NCI-H510A (cell line): ENCODE results near the gene C5AR2.
"Not testable (repeated sequence)": the region's sequence is repeated elsewhere in the genome, so short reads cannot be mapped to it uniquely, and the experiment has no call there.

ENCODE experiments used
- DNase-seq: peaks from one replicate; lab custom pipeline; 2025; lab: John Stamatoyannopoulos, UW

The C5AR2 gene

GRCh38 chr19:47363758-47364531 lies 32.0 kb downstream of the C5AR2 start:
- no peak for DNase-seq

DNA sequence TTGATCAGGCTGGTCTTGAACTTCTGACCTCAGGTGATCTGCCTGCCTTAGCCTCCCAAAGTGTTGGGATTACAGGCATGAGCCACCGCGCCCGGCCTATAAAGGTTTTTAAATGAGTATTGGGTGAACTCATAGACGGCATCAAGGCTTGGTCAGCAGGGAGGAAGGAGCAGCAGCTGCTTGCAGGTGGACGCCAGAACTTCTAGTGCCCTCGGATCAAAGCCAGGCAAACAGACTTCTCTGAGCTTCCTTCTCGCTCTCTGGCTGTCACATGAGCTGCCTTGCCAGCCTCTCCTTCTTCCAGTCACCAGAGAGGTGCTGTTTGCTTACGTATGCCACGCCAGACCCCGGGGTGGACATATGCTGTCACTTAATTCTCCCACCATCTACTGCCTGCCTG lies 33.5 kb downstream of the C5AR2 start:
- DNase-seq: not testable (repeated sequence)

GRCh38 chr19:47370045-47370611 lies 38.2 kb downstream of the C5AR2 start:
- DNase-seq: no peak

GRCh38 chr19:47371261-47371660 lies 39.3 kb downstream of the C5AR2 start:
- no peak for DNase-seq

DNA sequence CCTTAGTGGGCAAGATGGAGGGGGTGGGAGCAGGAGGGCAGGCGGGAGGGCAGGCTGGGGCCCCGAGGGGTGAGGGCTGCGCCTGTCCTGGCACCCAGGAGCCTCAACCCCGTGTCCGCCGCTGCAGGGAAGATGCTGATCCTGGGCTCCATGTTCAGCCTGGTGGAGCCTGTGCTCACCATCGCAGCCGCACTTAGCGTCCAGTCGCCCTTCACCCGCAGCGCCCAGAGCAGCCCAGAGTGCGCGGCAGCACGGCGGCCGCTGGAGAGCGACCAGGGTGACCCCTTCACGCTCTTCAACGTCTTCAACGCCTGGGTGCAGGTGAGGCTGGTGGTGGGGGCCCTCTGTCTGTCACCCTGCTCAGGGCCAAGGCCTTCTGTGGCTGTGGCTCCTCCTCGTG lies 40.6 kb downstream of the C5AR2 start:
- DNase-seq: no peak

DNA sequence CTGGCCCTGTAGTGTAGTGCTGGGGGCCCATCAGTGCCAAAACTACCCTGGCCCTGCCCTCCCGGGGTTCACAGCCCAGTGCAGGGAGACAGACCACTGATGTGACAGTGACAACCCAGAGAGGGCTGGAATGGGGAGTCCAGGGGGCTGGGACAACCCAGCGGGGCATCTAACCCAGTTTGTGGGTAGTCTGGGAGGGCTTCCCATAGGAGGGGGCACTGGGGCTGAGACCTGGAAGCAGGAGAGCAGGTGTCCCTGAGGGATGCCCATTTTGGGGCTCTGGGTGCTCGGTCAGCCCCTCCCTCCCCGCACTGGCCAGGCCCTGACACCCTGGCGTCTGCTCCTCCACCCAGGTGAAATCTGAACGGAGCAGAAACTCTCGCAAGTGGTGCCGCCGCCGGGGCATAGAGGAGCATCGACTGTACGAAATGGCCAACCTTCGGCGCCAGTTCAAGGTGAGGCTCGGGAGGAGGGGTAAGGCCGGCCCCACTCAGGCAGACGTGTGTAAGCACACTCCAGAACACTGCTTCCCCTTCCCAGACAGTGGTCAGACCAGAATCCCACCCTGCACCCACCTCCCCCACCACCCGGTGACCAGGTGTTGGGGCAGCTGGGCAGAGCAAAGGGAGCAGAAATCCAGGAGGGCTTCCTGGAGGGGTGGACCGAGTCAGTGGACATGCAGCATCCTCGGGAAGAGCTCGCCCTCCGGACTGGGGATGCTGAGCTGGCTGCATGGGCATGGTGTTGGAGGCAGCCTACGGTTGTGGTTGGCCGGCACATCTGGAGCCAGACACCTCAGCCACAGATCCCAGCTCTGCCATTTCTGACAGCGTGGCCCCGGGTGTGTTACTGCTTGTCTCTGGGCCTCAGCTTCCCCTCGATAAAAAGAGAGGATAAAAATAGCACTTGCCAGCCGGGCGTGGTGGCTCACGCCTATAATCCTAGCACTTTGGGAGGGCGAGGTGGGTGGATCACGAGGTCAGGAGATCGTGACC lies 41.6 kb downstream of the C5AR2 start:
- DNase-seq: no peak

- DNase-seq: no peak
Observed at GRCh38 chr19:47374876-47375693, 43.1 kb downstream of the C5AR2 start.

- no peak for DNase-seq
Observed at GRCh38 chr19:47375694-47376588, 44.0 kb downstream of the C5AR2 start.

DNA sequence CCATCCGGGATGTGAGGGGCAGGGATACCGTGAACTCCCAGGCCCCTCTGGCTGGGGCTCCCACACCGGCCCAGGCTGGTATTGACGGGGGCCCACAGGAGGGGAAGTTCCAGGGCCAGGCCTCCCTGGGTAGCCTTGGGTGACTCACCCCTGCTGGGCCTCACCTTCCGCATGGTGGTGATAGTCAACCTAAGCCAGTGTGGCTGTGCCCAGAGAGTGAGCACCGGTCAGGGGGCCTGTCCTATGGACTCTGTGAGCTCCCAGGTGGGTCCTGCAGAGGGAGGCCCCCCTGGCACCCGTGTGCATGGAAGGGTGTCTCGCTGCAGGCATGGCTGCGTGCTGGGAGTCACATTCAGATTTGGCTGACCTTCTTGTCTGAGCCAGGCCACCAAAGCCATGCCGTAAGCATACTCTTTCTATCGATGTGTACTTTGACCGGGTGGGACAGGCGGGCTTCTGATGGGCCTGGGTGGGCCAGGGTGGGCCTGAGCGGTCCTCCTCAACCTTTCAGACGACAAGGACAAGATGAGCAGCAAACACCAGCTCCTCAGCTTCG lies 44.7 kb downstream of the C5AR2 start:
- no peak for DNase-seq

DNA sequence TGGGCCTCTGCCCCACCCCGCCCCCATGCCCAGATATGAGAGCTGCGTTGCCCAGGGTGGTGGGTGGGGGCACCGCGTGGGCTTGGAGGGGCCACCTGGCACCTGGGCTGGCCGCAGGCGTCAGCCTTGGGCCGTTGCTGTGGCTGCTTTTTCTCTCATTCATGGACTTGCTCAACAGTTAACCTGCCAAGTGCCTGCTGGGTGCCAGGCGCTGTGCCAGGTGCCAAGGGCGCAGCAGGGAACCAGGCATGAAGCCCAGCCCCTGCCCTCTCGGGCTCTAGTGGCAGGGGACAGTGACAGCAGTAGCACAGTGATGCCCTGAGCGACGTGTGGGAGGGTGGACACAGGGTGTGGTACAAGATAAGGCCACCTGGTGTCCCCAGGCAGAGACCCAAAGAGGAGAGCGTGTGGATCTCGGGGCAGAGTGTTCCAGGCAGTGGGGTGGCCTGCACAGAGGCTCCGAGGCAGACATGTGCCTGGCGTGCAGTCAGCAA lies 45.3 kb downstream of the C5AR2 start:
- no peak for DNase-seq

DNA sequence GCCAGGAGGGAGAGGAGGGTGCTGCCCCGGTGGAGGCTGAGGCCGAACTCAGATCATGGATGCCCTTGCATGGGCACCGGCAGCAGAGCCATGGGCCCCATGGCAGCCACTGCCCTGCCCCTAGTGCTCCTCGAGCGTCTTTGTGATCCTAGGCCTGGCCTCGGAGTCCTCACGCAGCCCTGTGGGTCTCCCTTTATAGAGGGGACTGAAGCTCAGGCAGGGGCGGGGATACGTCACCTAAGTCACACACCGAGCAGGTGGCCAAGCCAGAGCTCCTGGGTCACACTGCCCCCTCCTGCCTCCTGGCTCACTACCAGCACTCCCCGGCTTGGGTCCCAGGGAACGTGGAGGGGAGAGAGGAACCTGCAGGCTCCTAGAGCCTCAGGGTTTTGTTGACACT lies 45.8 kb downstream of the C5AR2 start:
- DNase-seq: no peak

- DNase-seq: no peak
Observed at GRCh38 chr19:47378246-47378645, 46.3 kb downstream of the C5AR2 start.

DNA sequence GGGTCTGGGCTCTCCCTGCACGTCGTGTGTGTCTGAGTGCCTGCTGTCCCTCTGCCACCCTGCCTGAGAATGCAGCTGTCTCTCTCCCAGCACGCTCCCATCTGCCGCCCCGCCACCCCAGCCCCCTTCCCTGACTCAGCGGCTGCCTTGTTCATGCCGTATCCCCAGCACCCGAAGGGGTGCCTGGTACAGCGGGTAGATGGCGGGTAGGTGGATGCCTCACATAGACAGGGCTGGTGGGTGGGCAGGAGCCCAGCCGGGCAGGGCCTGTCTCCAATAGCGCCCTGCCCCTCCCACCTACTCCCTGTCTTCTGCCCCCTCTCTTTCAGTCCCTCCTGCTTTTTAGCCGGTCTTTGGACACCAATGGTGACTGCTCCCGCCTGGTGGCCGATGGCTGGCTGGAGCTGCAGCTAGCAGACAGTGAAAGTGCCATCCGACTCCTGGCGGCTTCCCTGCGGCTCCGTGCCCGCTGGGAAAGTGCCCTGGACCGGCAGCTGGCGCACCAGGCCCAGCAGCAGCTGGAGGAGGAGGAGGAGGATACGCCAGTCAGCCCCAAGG lies 47.5 kb downstream of the C5AR2 start:
- DNase-seq: no peak

- no peak for DNase-seq
Observed at GRCh38 chr19:47380559-47380958, 48.6 kb downstream of the C5AR2 start.

DNA sequence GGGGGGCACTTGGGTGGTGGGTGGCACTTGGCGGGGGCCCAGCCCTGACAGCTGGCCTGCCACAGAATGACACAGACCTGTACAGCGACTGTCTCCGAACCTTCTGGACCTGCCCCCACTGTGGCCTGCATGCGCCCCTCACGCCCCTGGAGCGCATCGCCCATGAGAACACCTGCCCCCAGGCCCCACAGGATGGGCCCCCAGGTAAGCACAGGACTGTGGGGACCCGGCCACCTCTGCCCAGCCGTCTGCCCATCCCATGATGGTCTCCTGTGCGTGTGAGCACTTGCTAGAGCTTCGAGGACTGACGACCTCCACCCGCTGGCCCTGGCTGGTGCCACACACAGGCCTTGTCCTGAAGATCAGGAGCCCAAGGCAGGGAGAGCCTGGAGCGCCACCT lies 49.1 kb downstream of the C5AR2 start:
- DNase-seq: no peak

- no peak for DNase-seq
Observed at GRCh38 chr19:47381653-47382279, 49.8 kb downstream of the C5AR2 start.

GRCh38 chr19:47383890-47384289 lies 51.9 kb downstream of the C5AR2 start:
- DNase-seq: not testable (repeated sequence)

DNA sequence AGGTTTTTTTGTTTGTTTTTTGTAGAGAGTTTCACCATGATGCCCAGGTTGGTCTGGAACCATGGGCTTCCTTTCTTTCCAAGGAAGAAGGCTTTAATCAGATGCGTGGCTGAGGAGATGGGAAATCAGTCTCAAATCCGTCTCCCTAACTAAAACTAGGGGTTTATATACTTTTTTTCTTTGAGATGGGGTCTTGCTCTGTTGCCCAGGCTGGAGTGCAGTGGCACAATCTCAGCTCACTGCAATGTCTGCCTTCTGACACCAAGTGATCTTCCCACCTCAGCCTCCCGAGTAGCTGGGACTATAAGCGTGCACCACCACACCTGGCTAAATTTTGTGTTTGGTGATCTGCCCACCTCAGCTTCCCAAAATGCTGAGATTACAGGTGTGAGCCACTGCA lies 52.6 kb downstream of the C5AR2 start:
- not testable (repeated sequence) for DNase-seq

- DNase-seq: not testable (repeated sequence)
Observed at GRCh38 chr19:47386582-47386981, 54.6 kb downstream of the C5AR2 start.
